NCI-H2107 treated with DMSO at 0.1 percent for 48 hours (cell line): ENCODE measurements around the gene LRRC14B.

Source experiments
- DNase-seq: peaks from one replicate; lab custom pipeline; 2025; ENCODE audit not compliant: unreplicated experiment; lab: John Stamatoyannopoulos, UW

Gene LRRC14B

DNA sequence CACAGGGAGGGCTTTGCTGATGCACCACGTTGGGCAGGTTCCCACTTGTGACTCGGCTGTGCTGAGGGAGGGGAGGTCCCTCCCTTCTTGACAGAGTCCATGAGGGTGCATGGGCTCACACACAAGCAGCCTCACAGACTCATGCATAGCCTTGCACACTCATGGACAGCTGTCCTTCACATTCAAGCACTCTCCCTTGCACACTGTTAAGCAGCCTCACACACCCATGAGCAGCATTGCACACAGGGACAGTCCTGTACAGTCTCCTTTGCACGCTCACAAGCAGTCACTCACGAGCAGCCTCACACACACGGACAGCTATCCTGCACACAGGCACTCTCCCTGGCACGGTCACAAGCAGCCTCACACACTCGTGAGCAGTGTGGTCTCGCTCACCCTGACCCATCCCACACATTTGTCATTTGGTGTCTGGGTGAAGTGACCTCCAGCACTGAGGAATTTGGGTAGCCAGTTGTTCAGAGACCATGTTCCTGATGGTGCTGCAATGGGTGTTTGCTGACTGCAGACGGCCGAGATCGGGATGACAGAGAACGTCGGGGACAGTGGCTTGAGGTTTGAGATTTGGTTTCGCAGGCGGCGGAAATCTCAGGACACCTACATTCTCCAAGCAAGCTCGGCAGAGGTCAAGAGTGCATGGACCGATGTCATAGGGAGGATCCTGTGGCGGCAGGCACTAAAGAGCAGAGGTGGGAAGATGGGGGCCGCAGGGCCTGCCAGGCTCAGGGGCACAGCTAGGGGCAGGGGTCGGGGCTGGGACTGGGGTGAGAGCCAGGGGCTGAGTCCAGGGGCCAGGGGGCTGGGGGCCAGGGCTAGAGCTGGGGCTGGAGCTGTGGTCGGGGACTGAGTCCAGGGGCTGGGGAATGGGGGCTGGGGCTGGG, 17.7 kb upstream of the LRRC14B start:
- DNase-seq: no peak

GRCh38 chr5:174291-174600, 17.0 kb upstream of the LRRC14B start:
- no peak for DNase-seq

- DNase-seq: no peak
These were observed 16.3 kb upstream of the LRRC14B start for GRCh38 chr5:174876-175465.

- DNase-seq: no peak
These were observed 14.9 kb upstream of the LRRC14B start for GRCh38 chr5:176296-176823.

- no peak for DNase-seq
These were observed 13.2 kb upstream of the LRRC14B start for GRCh38 chr5:178110-178509.

DNA sequence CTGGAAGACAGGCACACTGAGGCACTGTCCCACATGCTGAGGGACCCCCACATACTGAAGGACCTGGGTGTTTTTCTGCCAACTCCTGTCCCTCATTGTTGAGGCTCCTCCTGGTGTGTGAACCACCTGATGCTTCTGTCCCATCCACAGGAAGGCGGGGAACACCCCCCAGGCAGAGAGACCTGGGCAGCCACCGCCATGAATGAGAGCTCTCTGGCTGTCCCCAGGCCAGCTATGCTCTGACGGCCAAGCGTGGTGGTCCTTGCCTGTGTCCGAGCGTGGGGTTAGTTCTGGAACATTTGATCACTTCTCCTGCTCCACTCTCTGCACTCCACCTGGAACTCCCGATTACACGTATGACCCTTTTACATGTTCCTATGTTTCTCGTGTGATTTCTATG, 11.9 kb upstream of the LRRC14B start:
- DNase-seq: no peak

DNA sequence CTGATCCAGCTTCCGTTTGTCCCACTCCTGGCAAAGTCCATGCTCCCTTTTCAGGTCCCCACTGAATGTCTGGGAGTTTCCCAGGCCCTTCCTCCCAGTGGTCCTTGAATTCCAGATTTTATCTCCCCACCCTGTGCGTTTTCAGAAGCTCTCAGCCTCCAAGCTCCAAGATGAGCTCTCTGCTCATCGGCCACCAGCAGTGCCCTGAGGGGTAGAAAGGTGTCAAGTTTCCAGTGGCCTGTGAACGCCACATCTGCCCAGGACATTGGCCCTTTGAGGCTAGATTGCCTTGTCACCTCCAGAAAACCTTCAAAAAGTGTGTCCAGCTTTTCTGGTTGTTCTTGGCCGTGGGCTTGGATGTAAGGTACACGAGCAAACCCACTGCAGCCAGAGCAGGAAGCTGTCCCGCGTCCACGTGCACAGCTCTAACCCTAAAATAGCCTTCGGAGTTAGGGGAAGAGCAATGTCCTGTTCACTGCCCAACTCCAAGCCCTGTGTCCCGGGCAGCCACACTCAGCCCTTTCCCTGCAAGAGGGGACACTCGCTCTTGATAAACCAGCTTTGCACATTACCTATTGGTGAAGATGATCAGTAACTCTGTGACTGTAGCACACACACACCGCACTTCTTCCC, 10.9 kb upstream of the LRRC14B start:
- DNase-seq: no peak

GRCh38 chr5:181160-181559, 10.1 kb upstream of the LRRC14B start:
- DNase-seq: no peak

- DNase-seq: no peak
These were observed 9.7 kb upstream of the LRRC14B start for GRCh38 chr5:181566-181965.

GRCh38 chr5:182126-182525, 9.2 kb upstream of the LRRC14B start:
- no peak for DNase-seq

GRCh38 chr5:184471-184870, 6.8 kb upstream of the LRRC14B start:
- no peak for DNase-seq

GRCh38 chr5:185095-186070, 5.9 kb upstream of the LRRC14B start:
- DNase-seq: no peak

DNA sequence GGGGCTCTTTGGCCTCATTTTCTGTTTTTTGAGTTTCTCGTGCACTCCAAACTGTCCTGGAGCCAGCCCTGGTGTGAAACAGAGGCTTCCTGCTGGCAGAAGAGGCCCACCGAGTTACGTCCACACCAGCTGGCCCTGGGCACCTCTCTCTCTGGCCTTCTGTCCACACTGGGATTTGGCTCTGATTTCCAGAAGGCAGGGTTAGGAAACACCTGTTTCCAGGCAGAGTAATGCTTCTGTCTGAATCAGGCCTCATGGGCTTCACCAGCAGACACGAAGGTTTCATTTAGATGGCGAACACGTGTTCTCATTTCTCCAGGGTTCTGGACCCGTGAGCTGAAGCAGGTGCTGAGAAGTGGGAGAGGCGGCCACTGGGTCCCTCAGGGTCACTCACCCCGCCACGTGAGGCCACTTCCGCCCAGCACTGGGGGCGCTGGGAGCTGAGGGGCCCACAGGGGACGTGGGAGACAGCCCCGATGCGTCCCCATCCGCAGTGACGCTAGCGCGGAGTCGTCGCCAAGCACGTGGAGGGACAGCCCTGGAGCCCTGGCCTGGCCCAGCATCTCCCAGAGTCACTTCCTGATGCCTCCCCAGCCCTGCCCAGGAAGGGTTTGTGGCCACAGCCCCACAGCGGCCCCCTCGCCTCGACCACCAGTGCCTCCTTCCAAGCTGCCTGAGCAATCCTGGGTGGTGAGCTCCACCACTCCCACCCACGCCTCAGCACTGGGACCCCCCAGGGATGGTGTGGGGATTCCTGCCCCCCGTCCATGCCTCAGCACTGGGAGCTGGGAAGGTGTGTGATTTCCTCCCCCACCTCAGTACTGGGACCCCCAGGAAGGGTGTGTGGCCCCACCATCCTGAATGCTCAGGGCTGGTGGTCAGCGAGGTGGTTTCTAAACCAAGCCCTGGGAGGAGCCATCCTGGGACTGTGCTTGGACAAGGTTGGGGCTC, 4.9 kb upstream of the LRRC14B start:
- no peak for DNase-seq

DNA sequence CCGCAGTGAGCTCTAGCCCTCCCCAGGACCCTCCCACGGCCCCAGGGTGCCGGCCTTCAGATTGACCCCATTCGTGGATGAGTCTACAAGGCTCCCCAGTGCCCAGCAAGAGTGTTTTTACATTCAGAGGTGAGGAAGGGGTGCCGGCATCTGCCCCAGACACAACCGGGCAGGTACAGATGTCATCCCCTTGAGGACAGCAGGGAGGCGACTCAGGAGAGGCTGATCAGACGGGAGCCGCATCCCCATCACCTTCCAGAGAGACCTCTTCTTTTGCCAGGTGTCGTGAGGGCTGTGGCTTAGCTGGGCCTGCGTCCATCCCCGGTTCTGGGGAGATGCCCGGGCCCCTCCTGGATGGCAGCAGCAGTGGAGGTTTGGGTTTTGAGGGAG, 4.3 kb upstream of the LRRC14B start:
- no peak for DNase-seq

DNA sequence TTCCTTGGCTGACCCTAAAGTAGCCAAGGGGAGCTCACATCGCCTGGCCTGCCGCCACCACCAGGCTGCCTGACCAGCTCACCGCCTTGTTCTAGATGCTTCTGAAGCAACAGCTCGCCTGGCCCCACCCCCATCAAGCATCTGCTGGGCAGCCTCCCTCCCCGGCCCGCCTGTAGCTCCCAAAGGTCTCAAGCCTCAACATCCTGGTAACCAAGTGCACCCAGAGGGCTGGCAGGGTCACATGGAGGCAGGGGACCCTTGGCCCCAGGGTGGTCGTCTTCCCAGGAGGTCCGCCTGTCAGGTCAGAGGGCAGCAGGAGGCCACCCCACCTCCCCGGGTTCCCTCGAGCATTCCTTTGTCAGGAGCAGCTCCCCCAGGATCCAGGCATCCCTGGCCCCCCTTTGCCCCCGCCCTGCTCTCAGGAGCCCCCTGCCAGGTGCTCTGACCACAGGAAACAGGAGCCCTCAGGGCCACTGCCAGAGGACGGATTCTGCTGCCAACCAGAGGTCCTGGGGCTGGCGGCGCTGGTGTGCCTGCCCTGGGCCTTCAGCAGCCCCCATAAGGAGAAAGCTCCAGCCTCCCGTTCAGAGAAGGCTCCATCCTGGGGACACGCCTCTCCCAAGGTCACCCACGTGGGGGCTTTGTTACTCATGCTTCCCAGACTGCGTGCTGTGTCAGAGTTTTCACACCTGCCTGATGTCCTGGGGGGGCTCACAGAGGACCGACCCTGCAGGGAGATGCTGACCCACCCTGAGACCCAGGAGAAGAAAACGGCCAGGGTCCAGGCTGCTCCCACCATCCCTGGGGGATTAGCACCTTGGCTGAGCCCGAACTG, 3.5 kb upstream of the LRRC14B start:
- no peak for DNase-seq

- DNase-seq: peak; percentile 83
These were observed 2.5 kb upstream of the LRRC14B start for GRCh38 chr5:188488-189481.

GRCh38 chr5:189486-189885, 1.8 kb upstream of the LRRC14B start:
- no peak for DNase-seq

DNA sequence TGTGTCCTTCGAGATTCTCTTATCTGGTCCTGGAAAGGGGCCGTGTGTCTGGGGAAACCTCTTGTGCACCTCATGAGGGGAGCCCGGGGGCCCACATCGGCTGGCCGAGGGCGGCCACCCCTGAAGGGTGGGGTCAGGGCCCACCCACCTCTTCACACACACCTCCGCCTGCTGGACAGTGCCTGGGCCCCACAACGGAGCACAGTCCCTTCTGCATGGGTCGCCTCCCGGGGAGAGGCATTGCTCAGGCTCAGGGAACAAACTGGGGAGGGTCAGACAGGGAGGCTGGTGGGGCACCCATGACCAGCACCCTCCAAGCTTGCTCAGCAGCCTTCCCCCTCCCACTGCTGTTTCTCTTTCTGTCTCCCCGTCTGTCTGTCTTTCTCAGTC, 1.3 kb upstream of the LRRC14B start:
- DNase-seq: no peak
